GM19324 (cell line): ENCODE measurements around the gene HDAC9.

Source experiments
- ATAC-seq: cut with Tn5 transposase; IDR thresholded peaks from one replicate; pipeline ENCODE4 v1.9.1; 2021; ENCODE audit warnings: mild to moderate bottlenecking, moderate library complexity; ENCODE audit not compliant: unreplicated experiment, low FRiP score

The HDAC9 gene

DNA sequence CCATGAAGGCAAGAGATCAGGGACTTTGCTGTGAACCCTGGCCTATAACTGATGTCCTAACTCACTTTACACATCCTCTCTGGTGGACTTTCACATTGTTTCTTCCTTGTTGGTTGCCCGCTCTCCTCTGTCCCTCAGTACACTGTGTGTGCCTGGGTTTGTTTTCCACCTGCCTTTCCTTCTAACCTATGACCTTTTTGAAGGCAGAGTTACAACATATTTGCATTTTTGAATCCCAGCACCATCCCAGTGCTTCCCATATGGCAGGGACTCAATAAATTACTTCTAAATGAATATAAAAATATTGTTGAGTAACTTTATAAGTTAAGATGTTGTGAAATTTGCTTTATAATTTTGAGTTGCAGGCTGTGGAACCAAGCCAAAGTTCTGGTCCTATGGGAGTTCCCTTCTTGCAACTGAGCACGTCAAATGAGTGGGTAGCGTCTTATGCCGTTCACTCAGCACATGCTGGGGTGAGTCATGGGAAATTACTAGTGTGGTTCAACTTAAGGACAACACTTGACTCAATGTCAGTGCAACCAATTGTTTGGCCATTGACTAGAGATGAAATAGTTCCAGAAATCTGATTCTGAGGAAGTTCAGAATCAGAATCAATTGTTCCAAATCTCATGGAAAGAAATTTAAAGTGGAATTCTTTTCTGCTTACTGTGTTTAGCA lies 370.9 kb downstream of the HDAC9 start:
- ATAC-seq = no peak

DNA sequence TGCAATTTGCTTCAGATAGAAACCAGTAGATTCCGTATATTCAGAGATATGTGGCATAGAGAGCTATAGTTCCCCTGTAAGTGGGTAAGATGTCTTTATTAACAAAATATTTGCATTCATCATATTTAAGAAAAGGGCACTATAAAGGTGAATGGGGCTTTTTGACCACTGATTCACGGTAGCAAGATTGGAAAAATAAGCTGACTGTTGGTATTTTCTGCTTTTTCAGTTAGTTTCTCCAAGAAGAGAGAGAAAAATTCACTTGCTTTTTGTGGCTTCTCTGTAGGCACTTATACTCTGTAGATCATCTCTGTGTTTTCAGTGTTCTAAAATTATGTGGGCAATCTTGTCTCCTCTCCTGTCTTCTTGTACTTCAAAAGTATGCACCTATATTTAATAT lies 376.8 kb downstream of the HDAC9 start:
- no peak for ATAC-seq

DNA sequence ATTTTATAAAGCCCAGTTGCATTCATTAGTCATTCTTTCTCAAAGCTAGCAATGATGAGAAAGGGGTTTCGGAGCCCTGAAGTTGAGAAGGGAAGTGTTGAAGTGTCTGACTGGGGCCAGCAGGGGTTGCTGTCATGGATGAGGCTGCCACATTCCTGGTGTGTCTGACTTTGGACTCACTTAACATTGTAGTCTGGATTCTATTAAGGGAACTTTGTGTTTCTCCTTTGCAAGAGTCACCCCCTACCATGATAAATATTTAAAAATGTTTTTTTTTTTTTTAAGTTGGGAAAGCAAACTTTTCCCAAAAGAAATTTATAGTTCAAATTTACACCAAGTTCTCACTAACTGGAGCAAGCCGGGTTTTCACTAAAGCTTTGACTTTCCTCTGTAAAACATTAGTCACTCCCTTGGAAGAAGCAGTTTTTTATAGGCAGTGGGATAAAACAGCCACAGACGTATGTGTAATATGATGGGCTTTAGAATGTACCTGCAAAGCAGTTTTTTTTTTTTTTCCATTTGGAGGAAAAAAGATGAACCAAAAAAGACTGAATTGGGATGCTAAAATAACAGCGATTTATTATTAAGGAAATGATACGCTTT lies 378.3 kb downstream of the HDAC9 start:
- ATAC-seq = no peak

DNA sequence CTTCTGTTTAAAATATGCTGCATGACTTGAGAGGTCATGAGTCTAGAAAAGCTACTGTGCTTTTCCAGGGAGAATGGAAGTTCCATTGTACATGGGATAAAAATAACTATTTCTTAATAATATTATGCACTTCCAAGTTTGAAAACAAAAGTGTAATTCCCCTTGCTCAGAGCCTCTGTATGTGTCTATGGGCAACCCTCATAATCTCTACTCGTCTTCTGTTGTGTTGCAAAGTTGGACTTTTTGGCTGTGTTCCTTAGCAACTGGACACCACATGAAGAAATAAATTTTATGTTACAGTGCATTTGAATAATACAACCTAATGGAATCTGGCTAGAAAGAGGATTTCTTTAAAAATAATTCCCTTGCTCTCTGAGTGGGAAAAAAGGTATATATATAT lies 379.3 kb downstream of the HDAC9 start:
- ATAC-seq = no peak

DNA sequence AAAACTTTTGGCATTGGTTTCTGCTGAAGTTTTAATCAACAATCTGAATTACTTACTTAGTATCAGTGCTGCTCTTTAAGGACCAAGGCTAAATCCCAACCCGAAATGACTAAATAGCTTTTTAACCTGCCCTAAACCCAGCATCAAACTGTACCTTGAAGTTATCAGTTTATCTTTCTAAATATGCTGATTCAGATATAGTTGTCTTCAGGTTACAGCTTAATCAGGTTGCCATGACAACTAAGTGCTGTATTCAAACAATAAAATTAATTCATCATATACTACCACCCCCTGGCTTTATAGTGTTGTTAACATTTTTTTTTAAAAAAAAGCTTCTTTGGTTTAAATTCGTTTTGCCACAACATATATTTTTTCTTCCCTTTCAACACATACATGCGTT lies 382.3 kb downstream of the HDAC9 start:
- no peak for ATAC-seq

DNA sequence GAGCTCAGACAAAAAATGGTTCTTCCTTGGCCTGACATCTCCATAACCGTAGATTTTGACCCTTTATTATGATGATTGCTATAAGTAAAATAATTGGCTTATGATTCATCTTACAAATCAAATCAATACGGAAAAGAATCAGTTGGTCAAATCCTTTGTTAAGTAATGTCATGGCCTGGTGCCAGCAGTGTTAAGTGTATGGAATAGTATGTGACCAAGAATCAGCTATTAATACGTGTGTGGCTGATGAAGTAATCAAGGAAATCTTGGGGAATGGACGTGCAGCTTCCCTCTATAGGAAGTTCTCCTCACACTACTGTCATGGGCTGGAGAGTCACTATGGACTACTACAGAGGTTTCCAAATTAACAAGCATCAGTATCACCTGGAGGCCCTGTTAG lies 391.3 kb downstream of the HDAC9 start:
- ATAC-seq = no peak

DNA sequence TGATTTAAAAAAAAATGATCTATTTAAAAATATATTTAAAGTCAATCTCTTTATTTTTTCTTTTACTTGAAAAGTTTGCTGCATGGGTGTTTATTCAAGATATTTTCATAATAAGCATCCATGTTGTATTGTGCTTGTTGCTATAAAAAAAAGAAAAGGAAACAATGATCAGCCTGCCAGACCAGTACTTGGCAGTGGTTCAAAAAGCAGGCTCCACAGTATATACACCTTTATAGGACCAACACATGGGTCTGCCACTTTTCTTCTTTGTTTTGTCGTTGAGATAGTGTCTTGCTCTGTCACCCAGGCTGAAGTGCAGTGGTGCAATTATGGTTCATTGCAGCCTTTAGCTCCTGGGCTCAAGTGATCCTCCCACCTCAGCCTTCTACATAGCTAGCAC lies 393.9 kb downstream of the HDAC9 start:
- no peak for ATAC-seq

DNA sequence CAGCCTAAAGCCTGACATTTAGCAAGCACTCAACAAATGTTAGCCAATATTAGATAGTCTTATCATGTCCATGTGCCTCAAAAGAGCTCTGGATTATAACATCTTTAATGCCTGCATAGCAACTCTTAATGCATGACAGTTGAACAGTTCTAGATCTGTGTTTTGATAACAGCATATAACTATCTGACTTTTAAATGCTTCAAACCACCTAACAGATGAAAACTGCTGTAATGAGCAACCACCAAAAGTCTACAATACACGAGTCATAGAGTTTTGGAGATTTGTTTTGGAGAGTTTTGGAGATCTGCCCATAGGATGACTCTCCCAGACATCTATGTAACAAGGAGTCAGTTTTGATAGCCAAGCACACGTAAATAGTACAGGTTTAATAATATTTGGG lies 394.6 kb downstream of the HDAC9 start:
- no peak for ATAC-seq

DNA sequence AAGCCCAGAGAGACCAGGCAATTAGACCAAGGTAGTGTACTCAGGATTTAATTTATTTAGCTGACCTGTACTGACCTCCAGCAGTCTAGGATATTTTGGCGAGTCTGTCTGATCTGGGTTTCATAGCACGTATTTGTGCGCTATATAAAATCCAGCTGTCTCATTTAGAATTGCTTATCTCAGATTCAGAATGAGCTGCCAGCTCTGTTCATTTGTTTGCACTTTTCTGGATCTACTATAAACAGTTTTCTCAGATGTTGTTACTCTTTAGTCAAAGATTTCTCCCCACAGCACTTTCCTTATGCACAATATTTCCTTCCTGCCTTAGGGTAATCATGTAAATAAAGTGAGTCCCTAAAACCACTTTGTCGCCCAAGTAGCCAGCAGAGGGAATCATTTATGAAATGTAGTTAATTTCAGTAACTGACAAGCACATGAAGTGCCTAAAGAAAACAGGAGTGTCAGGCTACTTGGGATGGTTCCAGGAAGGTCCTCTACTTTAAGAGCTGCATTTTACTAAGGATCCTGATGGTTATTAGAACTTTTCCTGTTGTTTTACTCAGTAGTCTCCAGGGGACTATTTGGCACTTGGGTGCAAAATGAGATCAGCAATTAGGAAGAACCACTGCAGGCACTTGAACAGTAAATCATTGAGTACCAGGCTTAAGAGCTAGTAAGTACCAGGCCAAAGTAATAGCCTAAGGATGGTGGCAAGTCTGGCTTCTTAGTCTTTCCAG lies 395.5 kb downstream of the HDAC9 start:
- ATAC-seq = no peak

DNA sequence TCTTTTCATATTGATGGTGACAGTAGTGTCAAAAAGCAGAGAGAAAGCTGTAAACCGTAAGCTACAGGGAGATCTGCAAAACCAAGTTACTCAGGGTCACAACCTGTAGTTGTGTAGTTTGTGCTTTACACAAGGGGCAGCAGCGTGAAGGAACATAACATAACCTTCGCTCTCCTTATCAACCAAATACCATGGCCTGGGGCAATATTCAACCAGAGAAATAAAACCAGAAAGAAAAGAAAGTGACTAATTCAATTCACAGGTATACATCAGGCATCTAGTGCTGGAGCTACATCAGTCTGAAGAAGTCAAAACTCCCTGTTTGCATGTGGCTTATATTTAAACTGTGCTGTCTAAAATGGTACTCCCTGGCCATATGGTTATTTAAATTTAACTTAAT lies 397.6 kb downstream of the HDAC9 start:
- ATAC-seq = no peak

DNA sequence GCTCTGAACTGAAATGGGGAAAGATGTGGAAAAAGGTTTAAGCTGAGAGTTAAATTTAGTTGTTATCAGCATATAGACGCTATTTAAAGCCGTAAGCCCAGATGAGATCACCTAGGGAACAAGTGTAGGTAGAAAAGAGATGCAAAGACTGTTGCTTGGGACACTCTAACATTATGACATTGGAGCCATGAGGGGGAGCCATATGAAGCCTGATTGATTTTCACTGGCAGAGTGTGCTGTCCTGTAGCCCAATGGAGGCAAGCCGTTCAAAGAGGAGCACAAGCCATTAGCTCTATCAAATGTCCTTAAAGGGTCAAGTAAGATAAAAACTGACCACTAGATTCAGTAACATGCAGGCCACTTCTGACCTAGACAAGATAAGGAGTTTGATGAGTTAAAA lies 398.6 kb downstream of the HDAC9 start:
- ATAC-seq = no peak

DNA sequence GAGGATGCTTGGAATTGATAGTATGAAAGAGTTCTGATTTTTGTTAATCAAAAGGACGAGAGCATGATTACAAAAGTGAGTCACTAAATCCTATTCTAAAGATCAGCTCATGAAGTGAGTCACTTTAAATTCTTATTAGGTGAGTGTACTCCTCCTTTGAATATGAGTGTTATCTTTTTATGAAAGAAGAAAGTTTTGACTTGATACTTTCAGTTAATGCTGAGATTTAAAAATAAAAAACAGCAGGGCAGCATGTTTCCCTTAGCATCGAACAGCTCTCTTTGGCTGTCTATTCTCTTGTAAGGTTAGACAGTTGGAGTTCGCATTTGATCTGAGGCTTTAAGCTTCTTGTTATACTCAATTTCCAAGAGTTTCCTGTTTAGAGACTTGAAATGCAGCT lies 399.9 kb downstream of the HDAC9 start:
- no peak for ATAC-seq

DNA sequence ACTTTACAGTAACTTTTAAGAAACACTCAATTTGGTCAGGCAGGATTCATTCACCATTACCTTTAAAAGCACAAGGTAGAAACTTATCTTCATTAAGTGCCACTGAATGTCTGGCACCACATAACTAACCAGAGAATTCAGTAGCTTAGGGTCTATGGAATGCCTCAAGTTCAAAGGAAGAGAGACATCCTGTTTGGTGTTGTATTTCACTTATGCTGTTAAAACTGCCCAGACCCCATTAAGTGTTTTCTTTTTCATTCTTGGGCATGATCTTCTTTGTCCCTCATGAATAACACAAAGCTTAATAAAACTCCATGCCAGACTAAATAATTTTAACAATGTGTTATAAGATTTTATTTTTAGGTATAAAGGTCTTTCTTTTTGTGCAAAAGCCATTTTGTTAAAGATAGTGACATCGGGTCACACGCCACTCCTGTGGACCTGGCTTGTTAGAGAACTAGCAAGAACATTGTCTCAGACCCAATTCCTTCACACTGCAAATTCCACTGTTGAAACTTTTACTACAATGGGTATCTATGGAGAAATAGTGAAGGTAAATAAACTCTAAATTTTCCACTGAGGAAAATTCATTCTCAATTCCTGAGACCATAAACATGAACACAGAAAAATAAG lies 400.9 kb downstream of the HDAC9 start:
- ATAC-seq = no peak

DNA sequence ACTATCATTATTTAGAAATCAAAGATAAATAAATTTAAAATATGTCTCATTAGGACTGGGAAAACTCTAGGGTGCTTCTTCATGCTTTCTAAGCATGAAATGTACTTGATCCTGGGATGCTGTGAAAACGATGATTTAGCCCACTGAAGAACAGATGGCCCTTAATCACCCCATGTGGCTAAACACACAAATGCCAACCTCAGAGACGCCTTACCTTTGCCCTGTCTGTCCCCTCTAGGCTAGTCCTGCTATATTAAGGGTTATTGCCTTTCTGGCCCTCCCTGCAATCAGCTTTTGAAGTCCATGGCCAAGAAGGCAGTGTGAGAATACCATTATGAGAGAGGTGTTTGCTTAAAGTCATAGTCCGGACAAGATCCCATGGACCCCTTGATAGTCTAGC lies 404.7 kb downstream of the HDAC9 start:
- no peak for ATAC-seq

DNA sequence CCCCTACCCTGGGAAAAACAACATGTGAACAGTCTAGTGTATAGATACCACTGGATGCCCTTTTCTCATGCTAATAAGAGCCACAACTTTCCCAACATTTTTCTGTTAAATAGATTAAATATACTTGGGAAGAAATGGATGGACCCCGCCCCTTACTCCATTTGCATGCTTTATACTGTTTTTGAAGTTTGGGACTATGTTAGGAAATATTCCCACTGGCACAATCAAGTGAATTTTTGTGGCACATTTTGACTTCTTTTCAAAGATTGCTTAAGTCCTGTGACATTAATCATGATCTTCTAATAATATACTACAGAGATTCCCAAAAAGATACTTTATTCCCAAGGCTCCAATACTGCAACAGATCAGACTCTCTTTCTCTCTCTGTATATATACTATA lies 405.3 kb downstream of the HDAC9 start:
- ATAC-seq = no peak

DNA sequence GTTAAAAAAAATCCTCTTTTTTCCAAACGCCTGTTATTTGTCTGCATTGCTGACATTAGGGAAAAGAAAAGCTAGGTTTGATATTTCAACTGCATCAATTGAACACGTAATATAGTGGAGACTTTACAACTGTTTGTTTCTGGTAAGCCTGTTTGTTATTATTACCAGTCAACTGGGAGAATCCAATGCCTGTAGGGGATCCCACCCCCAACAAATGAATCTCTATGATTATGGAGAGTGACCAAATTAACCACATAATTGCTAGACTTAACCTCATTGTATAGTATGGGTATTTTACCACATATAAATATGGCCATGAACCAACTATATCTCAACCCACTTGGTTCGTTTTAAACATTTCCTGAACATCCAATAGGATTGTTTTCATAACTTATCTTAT lies 405.8 kb downstream of the HDAC9 start:
- no peak for ATAC-seq

DNA sequence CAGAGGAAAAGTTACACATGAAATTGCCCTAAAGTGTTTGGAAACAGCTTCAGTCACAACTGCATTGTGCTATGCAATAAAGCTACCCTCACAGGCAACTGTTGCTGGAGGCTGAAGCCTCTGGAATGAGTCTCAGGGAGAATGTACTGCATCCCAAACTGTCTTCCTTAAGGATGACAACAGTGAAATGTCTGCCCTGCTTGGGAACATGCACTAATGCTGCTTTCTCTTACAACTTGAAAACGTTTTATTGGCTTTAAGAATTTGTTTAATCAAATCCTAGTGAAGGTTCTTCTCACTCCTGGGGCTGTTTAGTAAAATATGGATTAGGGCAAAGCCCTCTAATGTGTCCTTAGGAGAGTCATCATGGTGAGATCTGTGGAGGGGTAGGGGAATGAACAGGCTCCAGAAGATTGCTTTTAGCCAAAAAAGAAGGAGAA lies 406.5 kb downstream of the HDAC9 start:
- no peak for ATAC-seq

DNA sequence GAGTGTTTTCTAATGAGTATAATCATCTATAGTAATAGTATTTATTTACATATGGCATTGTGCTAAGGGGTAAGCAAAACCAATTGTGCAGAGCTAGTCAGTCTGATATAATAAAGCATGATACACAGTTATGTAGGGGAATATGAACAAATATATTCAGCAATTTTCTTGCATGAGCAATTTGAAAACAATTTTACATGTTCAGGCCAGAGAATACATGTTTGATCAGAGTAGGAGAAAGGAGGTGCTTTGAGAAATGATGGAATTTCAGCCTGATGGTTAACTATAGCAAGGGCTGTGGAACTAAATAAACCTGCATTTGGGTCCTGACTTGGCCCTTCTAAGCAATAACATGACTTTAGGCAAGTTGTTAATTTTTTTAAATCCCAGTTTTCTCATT lies 407.3 kb downstream of the HDAC9 start:
- ATAC-seq = no peak

DNA sequence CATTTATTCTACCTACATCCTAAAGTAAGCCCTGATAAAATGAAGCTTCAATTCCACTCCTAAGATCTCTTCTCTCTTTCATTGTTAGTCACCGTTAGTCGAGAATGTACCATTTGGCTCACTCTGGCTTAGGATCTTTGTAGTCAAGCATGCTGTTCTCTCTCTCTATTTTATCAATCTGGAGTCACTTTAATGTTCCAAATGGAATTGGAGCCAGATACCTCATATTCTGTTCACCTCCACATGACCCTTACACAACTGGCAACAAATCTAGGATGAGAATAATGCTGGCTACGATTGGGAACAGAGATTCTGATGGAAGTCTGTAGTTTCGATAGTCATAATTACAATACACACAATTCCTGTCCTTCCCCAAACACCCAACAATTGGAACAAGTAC lies 408.1 kb downstream of the HDAC9 start:
- no peak for ATAC-seq

DNA sequence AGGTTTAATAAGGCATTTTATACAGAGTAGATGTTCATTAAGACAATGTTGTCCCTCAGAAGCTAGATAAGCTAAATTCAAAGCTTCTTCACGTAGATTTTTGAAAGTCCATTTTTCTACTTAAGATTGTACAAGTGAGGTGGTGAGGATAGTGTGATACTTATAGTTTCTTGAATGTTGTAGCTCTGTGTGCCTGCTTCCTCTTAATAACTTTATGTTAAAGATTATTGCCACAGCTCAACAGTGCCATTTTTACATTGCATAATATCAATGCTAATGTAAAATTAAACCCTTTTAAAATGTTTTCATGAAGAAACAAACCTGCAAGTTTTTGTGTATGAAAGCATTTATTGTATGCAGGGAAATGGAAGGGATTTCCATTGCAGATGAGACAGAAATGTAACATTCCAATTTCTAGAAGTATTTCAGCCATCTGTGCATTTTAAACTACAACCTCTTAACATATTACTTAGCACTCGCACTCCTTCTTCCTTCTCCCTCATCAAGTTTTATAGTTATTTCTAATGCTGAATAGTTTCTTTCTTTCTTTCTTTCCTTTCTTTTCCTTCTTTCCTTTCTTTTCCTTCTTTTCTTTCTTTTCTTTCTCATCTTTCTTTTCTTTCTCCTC lies 409.9 kb downstream of the HDAC9 start:
- no peak for ATAC-seq

DNA sequence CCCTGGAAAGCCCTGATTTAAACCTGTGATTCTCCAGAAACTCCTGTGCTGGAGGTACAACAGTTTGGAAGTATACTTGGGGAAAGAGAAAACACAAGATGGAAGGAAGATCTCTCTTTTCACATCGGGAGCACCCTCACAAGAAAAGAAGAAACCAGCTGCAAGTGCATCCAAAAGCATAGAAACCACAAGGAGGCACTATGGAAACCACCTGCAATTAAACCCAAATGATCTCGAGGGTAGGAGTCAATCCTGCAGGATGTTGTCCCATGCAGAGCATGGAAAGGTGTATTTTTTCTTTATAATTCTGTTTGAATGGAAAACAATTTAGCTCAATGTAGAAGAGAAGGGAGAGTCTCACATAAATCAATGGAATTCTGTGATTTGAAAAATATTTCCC lies 411.4 kb downstream of the HDAC9 start:
- no peak for ATAC-seq
